Dedifferentiated amniotic fluid mesenchymal stem cell (primary cell): ENCODE measurements around the gene CD48.

Experiments used
- DNase-seq: peaks from one replicate; pipeline ENCODE4 v3.0.0-alpha.2; 2016; ENCODE audit errors: extremely low spot score

Gene CD48, protein sequence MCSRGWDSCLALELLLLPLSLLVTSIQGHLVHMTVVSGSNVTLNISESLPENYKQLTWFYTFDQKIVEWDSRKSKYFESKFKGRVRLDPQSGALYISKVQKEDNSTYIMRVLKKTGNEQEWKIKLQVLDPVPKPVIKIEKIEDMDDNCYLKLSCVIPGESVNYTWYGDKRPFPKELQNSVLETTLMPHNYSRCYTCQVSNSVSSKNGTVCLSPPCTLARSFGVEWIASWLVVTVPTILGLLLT

GRCh38 chr1:160711602-160712311, at the start of gene CD48:
Gene CD48, minus strand, starts transcription at chr1:160711822. Its CDS starts 59 bp downstream, at chr1:160711763.
- DNase-seq, result no peak

DNA sequence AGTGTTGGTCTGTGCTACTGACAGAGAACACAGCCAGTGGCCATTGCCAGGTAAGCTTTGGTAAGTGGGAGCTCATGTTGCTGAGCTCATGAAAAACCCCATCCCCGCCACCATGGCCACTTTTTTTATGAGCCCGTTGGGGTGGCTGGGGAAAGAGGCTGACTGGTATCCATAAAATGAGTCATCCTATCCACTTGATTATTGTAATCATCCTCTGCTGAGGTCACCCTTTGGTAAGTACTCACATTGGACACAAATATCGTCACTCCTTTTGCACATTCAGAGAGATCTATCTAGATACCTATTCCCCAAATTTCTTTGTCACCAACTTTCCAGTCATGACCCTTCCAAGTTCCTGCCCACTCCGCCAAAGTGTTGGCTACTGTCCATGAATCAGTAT, 49.4 kb upstream of the CD48 start:
- DNase-seq, result no peak

DNA sequence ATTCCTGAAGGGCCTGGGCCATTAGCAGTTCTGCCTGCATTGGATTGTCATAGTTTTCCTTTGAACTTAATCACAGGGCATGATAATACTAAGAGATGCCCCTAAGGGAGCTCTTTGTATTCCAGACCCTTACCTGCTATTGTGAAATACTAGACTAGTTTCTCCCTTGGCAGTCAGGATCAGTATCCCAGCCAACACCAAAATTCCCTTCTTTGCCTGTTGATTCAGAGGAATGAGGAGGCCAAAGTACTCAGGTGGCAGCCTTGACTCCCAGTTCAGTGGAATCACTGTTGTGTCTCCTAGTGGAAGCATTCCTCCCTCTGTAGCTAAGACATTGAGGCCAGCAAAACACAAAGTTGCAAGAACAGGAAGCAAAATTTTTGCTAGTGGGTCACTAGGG, 48.1 kb upstream of the CD48 start:
- no peak for DNase-seq

DNA sequence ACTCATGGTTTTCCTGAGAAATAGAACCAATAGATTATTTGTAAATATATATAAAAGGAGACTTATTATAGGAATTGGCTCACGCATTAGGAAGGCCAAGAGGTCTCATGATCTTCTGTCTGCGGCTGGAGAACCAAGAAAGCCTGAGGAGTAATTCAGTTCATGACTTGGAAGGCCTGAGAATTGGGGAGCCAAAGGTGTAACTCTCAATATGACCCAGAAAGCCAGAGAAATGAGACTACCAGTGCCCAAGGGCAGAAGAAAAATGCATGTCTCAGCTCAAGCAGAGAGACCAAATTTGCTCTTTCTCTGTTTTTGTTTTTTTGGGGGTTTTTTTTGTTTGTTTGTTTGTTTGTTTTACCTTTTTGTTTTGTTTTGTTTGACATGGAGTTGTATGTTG, 46.9 kb upstream of the CD48 start:
- no peak for DNase-seq

GRCh38 chr1:160756849-160757201, 45.2 kb upstream of the CD48 start:
- DNase-seq, result no peak

GRCh38 chr1:160755911-160756848, 44.6 kb upstream of the CD48 start:
- DNase-seq, result no peak

GRCh38 chr1:160755461-160755860, 43.8 kb upstream of the CD48 start:
- DNase-seq, result no peak

DNA sequence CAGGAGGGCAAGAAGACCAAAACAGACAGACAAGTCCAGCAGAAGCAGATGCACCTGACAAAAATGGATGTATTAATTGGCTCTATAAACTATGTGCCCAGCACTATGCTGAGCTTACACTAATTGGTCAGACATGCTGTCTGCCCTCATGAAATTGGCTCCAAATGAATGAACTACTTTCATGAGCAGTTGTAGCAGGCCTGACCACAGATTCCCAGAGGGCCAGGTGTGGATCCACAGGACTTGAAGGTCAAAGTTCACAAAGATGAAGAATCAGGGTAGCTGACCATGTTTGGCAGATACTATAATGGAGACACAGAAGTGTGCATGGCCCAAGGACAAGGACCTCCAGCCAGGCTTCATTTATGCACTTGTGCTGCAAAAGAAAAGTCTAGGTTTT, 42.0 kb upstream of the CD48 start:
- DNase-seq, result no peak

GRCh38 chr1:160752924-160753323, 41.3 kb upstream of the CD48 start:
- no peak for DNase-seq

- no peak for DNase-seq
Measured at GRCh38 chr1:160752406-160752805, 40.8 kb upstream of the CD48 start.

- no peak for DNase-seq
Measured at GRCh38 chr1:160750608-160751007, 39.0 kb upstream of the CD48 start.

DNA sequence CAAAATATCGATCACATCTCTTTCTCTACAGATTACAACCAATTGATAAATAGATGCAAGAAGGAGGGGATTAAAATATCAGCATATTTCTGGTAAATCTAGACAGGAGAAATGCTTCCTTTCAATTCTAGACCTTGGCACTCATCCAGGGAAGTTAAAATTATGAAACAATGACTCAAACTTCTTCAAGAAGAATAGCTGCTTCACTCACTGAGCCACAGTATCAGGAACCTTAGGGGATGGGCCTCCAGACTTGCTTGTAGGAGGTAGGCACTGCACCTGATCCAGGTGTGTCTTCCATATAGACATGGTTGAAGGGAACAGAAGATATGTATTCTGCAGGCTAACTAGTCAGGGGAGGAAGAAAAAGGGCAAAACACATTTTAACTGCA, 37.3 kb upstream of the CD48 start:
- no peak for DNase-seq

DNA sequence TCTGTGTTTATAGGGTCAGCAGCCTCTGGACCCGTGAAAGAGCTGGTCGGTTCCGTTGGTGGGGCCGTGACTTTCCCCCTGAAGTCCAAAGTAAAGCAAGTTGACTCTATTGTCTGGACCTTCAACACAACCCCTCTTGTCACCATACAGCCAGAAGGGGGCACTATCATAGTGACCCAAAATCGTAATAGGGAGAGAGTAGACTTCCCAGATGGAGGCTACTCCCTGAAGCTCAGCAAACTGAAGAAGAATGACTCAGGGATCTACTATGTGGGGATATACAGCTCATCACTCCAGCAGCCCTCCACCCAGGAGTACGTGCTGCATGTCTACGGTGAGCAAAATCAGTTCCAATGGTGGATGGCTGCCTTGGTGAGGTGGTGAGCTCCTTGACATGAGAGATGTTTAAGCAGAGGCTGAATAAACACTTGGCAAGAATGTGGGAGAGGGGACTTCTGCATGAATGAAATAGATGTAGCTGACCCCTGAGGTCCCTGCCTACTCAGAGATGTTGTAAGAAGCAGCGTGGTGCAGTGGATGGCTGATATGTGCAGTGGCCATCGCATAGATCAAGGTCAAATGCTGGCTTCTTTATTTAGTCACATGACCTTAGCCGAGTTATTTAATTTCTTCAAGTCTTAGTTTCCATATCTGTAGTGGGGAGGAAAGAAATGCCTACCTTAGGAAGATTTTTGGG, 36.7 kb upstream of the CD48 start:
- no peak for DNase-seq

- no peak for DNase-seq
Measured at GRCh38 chr1:160747717-160748116, 36.1 kb upstream of the CD48 start.

- DNase-seq, result no peak
Measured at GRCh38 chr1:160746836-160747500, 35.3 kb upstream of the CD48 start.

DNA sequence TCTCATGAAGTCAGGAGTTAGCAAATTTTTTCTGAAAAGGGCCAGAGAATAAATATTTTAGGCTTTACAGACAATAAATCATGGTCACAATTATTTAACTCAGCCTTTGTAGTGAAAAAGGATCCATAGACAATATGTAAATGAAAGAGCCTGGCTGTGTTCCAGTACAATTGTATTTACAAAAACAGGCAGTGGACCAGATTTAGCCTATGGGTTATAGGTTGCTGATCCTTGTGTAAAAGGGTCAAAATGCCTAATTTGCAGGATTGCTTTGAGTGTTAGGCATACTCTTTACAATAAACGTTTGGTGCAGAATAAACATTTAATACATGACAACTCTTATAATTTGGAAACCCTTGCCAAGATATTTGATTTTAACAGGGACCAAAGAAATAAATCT, 33.9 kb upstream of the CD48 start:
- no peak for DNase-seq

GRCh38 chr1:160744852-160745520, 33.4 kb upstream of the CD48 start:
- DNase-seq, result no peak

DNA sequence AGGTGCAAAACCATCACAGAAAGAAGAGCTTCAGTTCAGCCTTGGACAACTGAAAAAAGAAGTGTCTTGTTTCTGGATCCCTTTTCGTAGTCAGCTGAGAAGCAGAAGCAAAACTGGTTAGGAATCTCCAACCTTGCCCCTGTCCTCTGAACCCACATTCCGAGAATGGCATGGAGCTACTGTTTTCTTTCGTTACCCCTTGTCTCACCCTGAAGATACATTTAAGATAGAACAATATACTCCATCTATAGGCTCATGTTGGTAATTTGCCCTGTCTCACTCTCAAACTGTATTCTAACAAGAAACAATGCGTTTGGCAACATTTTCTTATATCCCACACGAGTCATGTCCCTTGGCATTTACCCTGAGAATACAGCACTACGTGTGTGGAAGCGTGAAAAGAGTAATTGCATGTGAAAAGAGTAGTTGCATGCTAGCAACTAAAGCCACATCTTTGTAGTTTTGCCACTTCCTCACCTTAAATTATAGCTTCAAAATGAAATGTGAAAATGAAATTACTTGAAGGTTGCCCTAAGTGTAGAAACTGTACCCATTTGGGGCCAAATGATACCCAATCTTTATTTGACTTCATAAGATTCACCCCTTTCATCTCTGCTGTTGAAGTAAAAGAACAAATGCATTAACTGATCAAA, 32.7 kb upstream of the CD48 start:
- DNase-seq, result no peak

- no peak for DNase-seq
Measured at GRCh38 chr1:160743266-160743665, 31.6 kb upstream of the CD48 start.

DNA sequence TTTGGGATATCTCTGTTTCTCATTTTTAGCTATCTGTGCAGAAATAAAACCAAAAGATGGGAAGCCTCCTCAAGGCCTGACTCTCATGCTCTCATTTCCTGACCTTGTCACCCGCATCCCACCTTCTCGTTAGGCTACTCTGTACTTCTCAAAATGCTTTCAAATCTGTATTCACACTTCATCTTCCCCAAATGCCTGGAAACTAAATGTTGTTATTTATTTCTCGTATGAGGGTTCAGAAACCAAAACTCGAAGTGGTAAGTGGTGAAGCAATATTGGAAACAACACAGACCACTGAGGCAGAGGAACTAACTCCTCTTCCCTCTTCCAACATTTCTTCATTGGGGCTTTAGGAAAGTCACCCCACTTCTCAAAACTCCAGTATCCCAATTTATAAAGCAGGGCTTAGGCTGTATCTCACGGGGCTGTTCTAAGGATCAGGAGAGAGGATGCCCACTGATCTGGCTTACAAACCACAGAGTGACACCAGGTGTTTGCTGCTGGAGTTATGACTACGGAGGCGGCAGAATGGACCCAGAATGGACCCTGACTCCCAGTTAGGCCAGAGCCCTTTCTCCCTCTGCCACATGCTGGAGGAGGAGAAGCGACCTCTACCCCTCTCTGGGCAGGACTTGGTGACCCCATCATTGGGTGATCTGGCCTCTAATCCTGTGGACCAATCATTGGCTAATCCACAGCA, 31.0 kb upstream of the CD48 start:
- DNase-seq, result no peak
